ENCODE results near the gene CSAD.

GRCh38 chr12:53207042-53207441 lies 26.3 kb upstream of the CSAD start, which contains the start of gene ITGB7:
- TF ChIP-seq CTCF (IDR thresholded peaks at IDR 0.05) (no peak), ZFX (IDR thresholded peaks at IDR 0.05; ENCODE audit: borderline replicate concordance) (no peak)

Measured in 22Rv1 (cell line).